NCI-H69 (cell line): ENCODE measurements around the gene ZDHHC7.

Experiments
- DNase-seq: peaks from one replicate; lab custom pipeline; 2025; lab: John Stamatoyannopoulos, UW

Gene ZDHHC7

DNA sequence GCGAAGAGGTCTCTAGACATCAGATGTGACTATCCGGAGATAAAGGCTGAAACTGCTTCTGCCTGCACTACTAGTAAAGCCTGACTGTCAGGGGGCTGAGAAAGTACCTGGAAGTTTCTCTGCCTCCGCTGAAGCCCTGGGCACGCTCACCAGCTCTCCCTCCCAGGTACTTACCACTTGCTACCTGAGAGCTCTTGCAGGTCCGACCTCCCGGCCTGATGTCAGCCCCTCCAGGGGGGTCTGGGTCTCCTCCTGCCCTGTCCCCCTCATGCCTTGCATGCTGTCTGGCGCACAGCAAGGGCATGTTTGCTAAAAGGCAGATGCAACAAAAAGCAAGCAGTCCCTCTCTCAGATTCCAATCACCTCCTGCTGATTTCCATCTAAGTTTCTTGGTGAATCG, 17.4 kb downstream of the ZDHHC7 start:
- DNase-seq = no peak

DNA sequence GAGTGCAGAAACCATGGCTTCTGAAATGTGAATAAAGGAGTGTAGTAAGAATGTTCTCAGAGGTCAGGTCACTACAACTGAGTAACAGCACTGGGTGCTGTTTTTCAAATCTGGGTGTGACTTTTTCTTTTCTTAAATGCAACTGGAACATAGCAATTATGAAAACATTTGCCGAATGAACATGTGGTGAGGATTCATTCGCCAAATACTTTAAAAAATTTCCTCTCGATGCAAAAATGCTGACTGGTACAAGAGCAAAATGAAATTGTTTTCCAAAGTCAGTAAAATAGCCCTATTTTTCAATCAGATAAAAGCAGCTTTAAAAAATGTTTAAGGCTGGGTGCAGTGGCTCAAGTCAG, 18.6 kb downstream of the ZDHHC7 start:
- DNase-seq = no peak

DNA sequence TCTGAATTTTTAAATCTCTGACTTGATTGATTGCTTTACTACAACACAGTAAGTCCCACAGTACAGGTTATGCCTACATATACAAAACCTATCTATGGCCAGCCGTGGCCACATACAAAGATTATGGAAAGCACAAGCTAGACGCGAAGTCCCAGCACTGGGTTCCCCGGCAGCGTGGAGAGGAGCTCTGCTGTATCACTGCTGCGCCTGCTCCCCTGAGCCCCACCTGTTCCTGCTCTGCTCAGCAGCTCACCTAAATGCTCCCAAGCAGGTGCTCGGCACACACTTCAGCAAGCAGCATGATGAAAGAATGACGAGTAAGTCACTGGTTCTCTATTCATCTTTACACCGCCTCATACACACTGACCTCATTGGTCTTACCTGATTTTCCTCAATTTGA, 20.6 kb downstream of the ZDHHC7 start:
- DNase-seq = no peak

DNA sequence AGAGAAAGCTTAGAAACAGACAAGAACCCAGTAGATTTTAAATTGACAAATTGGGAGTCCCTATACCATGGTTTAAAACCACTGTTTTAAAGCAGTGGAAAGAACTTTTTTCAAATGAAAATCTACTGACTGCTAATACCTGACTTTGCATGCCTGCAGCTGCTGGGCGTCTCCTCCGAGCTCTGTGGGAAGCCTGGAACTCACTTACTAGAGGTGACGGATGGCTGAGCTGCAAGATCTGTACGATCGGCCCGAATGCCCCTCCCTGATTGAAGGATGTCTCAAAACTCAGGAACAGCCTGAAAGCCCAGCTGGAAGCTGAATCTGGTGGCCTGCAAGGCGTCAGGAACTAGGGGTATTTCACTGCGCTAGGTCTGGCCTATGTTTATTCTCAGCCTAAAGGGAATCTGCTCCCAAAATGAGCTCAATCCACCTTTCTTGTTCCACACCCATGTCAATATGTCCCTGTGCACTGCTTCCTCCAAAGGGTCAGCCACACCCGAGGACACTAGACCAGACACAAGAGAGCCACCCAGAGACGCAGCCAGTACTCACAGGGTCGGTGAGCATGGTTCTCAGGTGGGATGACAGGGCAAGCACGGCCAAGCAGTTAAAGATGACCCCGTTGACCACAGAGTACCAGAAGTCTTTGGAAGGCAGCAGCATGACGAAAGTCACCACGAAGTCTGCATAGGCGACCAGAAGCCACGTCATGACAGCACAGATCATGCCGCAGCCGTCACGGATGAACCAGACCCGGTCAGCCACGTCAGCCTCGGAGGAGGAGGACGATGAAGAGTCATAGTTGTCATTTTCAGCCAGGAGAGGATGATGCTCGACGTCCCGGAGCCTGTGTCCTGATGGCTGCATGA, 21.4 kb downstream of the ZDHHC7 start:
- DNase-seq = no peak

DNA sequence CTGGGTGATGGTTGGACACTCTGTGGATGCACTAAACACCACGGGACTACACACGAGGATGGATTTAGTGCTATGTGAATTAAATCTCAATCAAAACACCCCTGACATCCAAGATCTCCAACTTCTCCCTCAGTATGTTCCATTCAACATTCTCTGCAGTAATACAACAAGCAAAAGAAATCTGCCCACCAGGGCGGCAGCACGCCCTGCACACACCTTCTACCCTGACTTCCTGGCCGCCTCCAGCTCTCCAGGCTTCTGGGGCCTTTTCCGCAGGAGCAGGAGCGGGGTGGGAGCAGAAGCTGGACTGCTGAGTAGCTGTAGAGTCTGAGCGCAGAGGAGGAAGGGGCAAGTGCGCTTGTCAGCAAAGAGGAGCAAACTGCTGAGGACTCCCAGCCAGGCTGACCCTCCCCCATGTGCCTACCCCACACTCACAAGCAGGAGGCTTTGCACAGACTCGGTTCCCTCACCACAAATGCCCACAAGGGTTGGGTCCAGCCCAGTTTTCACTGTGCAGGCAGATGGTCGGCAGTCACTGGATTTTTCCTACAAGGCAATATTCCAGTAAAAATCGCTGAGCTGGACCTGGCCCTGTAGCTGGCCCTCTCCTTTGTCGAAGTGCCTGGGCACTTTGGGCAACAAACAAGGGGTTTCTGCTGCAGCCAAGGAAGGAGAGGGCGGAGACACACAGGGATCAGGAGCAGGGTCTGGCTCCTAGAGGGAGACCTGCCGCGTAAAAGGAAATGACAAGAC, 22.8 kb downstream of the ZDHHC7 start:
- DNase-seq = no peak

GRCh38 chr16:84986879-84987278, 24.5 kb downstream of the ZDHHC7 start:
- no peak for DNase-seq

DNA sequence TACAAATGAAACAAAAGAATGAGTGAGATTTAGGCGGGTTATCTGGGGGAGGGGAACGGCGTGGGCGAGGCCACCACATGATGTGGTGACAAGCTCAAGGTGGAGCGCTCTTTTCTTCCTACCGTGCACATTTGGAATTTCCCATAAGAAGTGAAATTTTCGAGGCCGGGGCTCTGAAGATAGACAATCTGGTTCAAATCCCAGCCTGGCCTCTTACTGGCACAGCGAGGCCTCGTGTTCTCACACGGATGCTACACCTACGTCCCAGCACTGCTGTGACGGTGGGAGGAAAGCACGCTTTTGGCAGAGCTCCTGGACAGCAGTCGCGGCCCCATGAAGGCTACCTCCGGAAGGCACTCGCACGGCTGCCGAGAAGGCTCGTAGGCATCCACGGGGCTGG, 25.2 kb downstream of the ZDHHC7 start:
- DNase-seq = no peak

- no peak for DNase-seq
These were observed 26.0 kb downstream of the ZDHHC7 start for GRCh38 chr16:84985079-84986065.

GRCh38 chr16:84982434-84982833, 28.9 kb downstream of the ZDHHC7 start:
- DNase-seq = no peak

GRCh38 chr16:84979516-84979915, 31.8 kb downstream of the ZDHHC7 start:
- DNase-seq = no peak

GRCh38 chr16:84976644-84977400, 34.5 kb downstream of the ZDHHC7 start:
- no peak for DNase-seq

- DNase-seq = no peak
These were observed 35.8 kb downstream of the ZDHHC7 start for GRCh38 chr16:84975522-84975921.

DNA sequence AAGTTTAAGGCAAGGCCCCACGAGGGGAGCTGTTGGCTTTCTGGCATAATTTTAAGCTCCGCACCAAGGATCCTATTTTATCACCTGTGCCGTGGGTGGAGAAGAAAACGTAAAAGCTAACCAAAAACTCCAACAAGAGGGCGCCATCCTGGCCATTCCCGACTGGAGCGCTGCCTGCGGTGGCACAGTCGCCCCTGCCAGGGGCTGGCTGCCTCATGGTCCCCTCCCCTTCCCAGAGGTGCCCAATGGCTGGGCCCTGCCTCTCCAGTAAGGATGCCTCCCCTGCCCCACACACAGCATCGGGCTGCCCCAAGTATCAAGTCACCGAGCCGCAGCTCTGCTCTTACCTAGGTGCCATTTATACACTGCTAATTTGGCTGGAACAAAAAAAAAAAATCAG, 36.3 kb downstream of the ZDHHC7 start:
- DNase-seq = no peak

DNA sequence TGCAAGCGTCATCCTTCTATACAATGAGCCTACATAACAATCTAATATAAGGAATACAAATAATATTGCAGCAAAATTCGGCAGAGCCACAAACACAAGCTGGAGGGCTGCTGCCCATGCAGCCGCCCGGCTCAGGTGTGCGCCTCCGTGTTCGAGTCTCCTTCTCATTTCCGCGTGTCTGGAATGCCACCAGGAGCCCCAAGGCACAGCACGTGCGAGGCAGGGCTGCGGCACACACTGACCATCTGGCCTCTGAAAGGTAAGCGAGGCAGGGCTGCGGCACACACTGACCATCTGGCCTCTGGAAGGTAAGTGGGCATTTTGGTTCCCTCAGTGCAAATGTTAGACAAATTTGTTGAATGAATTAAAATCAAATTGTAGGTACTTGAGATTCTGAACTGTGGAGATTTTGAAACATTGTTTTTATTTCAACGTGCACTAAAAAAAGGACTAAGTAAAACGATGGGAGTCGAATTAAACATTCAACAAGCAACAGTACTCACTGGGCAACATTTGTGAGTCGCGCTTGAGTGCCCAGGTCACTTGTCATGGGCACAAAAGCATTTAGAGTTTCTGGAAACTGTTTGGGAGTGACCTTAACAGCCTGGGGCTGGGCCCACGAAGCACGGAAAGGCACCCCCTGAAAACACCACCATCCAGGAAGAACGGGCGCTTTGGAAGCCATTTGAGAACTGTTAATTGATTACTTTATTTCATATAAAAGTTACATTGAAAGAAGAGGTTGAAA, 37.4 kb downstream of the ZDHHC7 start:
- no peak for DNase-seq

- no peak for DNase-seq
These were observed 38.1 kb downstream of the ZDHHC7 start for GRCh38 chr16:84973236-84973635.

DNA sequence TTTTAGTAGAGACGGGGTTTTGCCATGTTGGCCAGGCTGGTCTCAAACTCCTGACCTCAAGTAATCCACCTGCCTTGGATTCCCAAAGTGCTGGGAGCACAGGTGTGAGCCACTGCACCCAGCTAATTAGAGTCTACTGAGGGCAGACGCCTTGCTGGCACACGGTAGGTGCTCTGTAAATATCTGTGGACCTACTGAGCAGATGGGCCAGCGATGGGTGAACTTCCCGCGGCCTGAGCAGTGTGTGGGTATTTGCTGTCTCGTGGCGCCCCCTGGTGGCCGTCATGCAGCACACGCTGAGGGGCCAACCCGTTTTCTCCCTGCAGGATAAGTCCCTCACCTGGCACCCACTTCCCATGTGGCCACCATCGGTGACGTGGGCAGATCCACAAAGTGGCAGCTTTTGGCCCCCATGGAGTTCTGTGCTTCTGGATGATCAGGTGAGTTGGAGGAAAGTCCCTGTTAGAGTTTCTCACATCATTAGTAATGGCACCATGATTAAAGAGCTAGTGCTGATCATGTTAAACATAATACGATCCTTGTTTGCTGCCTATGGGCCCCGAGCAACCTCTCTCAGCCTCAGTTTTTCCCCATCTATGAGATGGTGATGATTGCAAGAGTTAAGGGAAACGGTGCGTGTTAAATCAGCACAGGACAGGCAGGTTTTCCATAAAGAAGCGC, 40.7 kb downstream of the ZDHHC7 start:
- peak; percentile 77 for DNase-seq

DNA sequence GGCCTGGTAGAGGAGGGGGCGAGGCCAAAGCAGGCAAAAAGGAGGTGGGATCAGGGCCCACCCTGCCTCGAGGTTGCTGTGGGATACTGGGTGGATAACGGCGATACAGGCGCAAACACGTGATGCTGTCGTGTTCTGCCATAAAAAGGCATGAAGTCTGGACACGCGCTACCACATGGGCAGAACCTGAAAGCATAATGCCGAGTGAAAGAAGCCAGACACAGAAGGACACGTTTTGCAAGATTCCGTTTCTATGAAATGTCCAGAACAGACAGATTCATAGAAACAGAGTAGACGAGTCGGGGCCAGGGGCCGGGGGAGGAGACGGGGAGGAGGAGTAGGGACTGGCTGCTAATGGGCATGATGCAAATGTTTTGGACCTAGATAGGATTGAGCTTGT, 43.5 kb downstream of the ZDHHC7 start:
- DNase-seq = no peak

GRCh38 chr16:84965428-84966415, 45.6 kb downstream of the ZDHHC7 start:
- DNase-seq = no peak
